H4 (cell line): ENCODE results near the gene PCDHB16. TPM values are rescaled to one million over a fixed set of nuclear protein-coding genes. Genes with fewer than 3 reads are reported as not detected.
"Not testable (repeated sequence)": the region's sequence is repeated elsewhere in the genome, so short reads cannot be mapped to it uniquely, and the experiment has no call there.

Source experiments
- DNase-seq: peaks from one replicate; pipeline ENCODE4 v3.0.0-alpha.2; 2015; ENCODE audit warnings: low spot score
- total RNA-seq: library from RNA; depleted of rRNA; stranded (reverse); fragments of >200 nt; shearing (Covaris generic); gene quantifications from 2 replicates; pipeline ENCODE4 v1.2.3, GENCODE V29; 2014

PCDHB16 gene
- total RNA-seq, 1 experiment from 2014 or later, result 3.3 TPM

GRCh38 chr5:141184117-141184855, 2.1 kb downstream of the PCDHB16 start:
- not testable (repeated sequence) for DNase-seq

- DNase-seq, result peak; percentile 46
Measured at GRCh38 chr5:141186897-141187512, 4.8 kb downstream of the PCDHB16 start, which contains the start of gene PCDHB9. Gene PCDHB9, plus strand, starts transcription at chr5:141187161. Its CDS starts 158 bp downstream, at chr5:141187319.

- DNase-seq, result not testable (repeated sequence)
Measured at GRCh38 chr5:141188682-141189081, 6.5 kb downstream of the PCDHB16 start.

- not testable (repeated sequence) for DNase-seq
Measured at GRCh38 chr5:141189131-141189530, 6.9 kb downstream of the PCDHB16 start.

GRCh38 chr5:141192110-141192725, 10.0 kb downstream of the PCDHB16 start, which contains the start of gene PCDHB10:
Gene PCDHB10, plus strand, starts transcription at chr5:141192353. Its CDS starts 200 bp downstream, at chr5:141192553.
- DNase-seq, result peak; percentile 22

GRCh38 chr5:141194332-141194731, 12.1 kb downstream of the PCDHB16 start:
- DNase-seq, result not testable (repeated sequence)

- no peak for DNase-seq
Measured at GRCh38 chr5:141196363-141196762, 14.2 kb downstream of the PCDHB16 start.

- DNase-seq, result peak; percentile 40
Measured at GRCh38 chr5:141199359-141200235, 17.4 kb downstream of the PCDHB16 start, which contains the start of gene PCDHB11. Gene PCDHB11, plus strand, starts transcription at chr5:141199627. Its CDS starts 148 bp downstream, at chr5:141199775.

- DNase-seq, result not testable (repeated sequence)
Measured at GRCh38 chr5:141201126-141201525, 18.9 kb downstream of the PCDHB16 start.

GRCh38 chr5:141201646-141202045, 19.5 kb downstream of the PCDHB16 start:
- not testable (repeated sequence) for DNase-seq

- peak; percentile 47 for DNase-seq
Measured at GRCh38 chr5:141208478-141208877, 26.3 kb downstream of the PCDHB16 start, which contains the start of gene PCDHB12. Gene PCDHB12, plus strand, starts transcription at chr5:141208719. Its CDS starts 189 bp downstream, at chr5:141208908.

- not testable (repeated sequence) for DNase-seq
Measured at GRCh38 chr5:141210281-141210680, 28.1 kb downstream of the PCDHB16 start.

- DNase-seq, result not testable (repeated sequence)
Measured at GRCh38 chr5:141210849-141211248, 28.7 kb downstream of the PCDHB16 start.

- peak; percentile 44 for DNase-seq
Measured at GRCh38 chr5:141213656-141214339, 31.6 kb downstream of the PCDHB16 start, which contains the start of gene PCDHB13. Gene PCDHB13, plus strand, starts transcription at chr5:141213919. Its CDS starts 205 bp downstream, at chr5:141214124.

GRCh38 chr5:141214583-141214982, 32.4 kb downstream of the PCDHB16 start:
- not testable (repeated sequence) for DNase-seq

- DNase-seq, result not testable (repeated sequence)
Measured at GRCh38 chr5:141215504-141215903, 33.3 kb downstream of the PCDHB16 start.

GRCh38 chr5:141216035-141216434, 33.8 kb downstream of the PCDHB16 start:
- not testable (repeated sequence) for DNase-seq

- DNase-seq, result peak; percentile 62
Measured at GRCh38 chr5:141223112-141223783, 41.1 kb downstream of the PCDHB16 start, which contains the start of gene PCDHB14. Gene PCDHB14, plus strand, starts transcription at chr5:141223343. Its CDS starts 163 bp downstream, at chr5:141223506.

GRCh38 chr5:141224844-141225243, 42.7 kb downstream of the PCDHB16 start:
- DNase-seq, result not testable (repeated sequence)

- not testable (repeated sequence) for DNase-seq
Measured at GRCh38 chr5:141225421-141225820, 43.2 kb downstream of the PCDHB16 start.
